ENCODE data around the gene OARD1. TPM values are rescaled to one million over a fixed set of nuclear protein-coding genes. Genes with fewer than 3 reads are reported as not detected.
"Not testable (repeated sequence)": the region's sequence is repeated elsewhere in the genome, so short reads cannot be mapped to it uniquely, and the experiment has no call there.

OARD1 gene
- total RNA-seq, 1 donor from 2014 or later = 15.4 TPM

DNA sequence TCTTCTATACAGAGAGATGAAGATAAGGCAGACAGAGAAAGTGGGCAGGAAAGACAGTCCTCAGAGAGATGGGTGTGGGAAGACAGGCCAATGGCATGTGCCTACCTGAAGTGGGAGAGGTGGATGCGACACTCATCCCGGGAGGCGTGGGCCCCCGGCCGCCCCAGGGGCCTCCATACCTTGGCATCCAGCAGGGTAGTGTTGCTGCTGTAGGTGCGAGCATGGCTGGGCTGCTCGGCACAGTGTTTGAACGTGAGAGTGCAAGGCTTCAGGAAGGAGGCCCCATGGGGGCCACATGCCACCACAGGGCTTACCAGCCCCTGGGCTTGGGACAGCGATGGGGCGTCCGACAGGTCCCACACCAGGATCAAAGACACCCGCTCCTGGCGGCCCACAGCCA, 38.4 kb downstream of the OARD1 start:
- intact Hi-C loops (cut with DNase I) = no loop called here
- peak; percentile 54 for DNase-seq (ENCODE audit: low spot score)

DNA sequence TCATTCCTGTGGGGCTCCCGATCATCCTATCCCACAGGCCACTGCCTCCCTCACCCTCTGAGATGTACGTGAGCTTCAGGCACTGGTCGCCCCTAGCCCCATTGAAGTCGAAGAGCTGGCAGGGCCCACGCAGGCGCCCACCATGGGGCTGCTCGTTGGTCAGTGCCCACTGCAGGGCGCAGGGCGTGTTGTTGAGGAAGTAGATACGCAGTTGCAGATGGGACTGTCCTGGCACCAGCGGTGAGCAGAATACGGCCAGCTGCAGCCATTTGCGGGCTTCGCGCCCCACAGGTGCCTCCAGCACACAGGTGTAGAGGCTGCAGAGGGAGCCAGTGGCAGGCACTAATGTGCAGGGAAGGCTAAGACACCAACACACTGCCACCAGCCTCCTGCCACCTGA, 39.3 kb downstream of the OARD1 start:
- intact Hi-C loops (cut with DNase I) = no loop called here
- peak; percentile 49 for DNase-seq (ENCODE audit: low spot score)

GRCh38 chr6:41028561-41029412, 43.4 kb downstream of the OARD1 start:
- DNase-seq (ENCODE audit: low spot score) = no peak
- intact Hi-C loops (cut with DNase I) = loop anchor here (2.0 to 5.0 kb wide), 2 partner anchors 42 to 441 kb away; partner anchors contain the start of gene LRFN2

- intact Hi-C loops (cut with DNase I) = loop anchor here (2.0 to 5.0 kb wide), 3 partner anchors 43 to 441 kb away; partner anchors contain the start of gene LRFN2
- peak; percentile 95 for DNase-seq (ENCODE audit: low spot score)
Measured at GRCh38 chr6:41027799-41028560, 44.2 kb downstream of the OARD1 start.

DNA sequence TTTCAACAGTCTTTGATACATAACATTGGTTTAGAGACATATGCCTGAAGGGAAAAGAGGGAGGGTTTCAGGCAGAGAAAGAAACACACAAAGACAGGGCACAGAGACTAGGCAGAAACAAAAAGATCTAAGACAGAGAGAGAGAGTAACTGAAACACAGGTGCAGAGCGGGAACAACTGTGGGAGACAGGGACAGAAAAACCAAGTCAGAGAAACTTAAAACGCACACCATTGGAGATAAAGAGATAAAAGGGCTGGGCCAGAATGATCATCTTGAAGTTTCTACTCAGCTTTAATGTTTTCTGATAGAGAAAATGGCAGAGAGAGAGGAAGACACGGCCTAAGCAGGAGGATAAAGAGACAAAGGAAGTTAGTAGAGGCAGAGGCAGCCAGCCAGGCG, 44.9 kb downstream of the OARD1 start:
- intact Hi-C loops (cut with DNase I) = loop anchor here (2.0 to 5.0 kb wide), 2 partner anchors 132 to 440 kb away; partner anchors contain the start of gene LRFN2
- no peak for DNase-seq (ENCODE audit: low spot score)

DNA sequence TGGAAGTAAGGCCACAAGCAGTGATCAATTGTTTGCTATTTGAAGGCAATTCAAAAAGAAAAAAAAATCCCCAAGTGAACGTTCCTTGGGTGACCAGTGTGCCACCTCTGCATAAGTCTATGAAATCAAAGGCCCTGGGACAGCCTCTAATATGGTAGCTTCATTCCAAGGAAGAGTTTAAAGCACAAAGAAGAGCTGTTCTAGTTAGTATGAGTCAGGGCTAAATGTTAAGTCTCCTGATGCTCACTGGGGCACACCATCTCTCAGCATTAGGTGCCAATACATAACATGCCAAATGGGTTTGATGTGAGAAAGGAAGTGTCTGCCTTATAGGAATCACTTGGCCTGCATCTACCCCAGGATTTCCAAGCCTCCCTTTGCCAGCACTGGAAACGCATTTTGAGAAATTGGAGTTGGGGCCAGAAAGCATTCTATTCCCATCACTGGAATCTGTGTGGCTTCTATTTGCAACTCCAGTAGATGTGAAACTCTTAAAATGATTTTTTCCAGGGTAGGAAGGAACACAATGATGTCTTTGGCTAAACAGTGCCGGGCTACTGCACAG, 46.1 kb downstream of the OARD1 start:
- intact Hi-C loops (cut with DNase I) = loop anchor here (1.0 to 5.0 kb wide), 3 partner anchors 93 to 439 kb away; partner anchors contain the start of gene LRFN2
- DNase-seq (ENCODE audit: low spot score) = no peak

- intact Hi-C loops (cut with DNase I) = no loop called here
- no peak for DNase-seq (ENCODE audit: low spot score)
Measured at GRCh38 chr6:41023114-41023513, 49.0 kb downstream of the OARD1 start.

DNA sequence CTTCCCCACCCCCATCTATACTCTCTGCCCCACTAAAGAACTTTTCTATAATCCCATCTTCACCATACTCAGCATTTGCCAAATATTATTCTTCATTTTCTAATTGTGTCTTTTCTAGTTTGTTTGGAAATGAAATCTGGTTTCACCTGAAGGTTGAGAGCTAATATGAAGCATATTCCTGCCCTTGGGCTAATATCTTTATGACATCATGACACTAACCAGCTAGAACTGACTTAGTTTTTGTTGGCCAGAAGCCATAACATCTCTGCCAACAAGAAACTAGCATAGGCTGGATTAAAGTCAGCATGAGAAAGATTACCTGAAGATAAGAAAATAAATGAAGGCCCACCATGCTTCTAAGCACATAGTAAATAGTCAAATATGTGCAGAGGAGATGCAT, 49.9 kb downstream of the OARD1 start:
- DNase-seq (ENCODE audit: low spot score) = no peak
- intact Hi-C loops (cut with DNase I) = no loop called here

- intact Hi-C loops (cut with DNase I) = no loop called here
- no peak for DNase-seq (ENCODE audit: low spot score)
Measured at GRCh38 chr6:41021832-41022231, 50.3 kb downstream of the OARD1 start.

DNA sequence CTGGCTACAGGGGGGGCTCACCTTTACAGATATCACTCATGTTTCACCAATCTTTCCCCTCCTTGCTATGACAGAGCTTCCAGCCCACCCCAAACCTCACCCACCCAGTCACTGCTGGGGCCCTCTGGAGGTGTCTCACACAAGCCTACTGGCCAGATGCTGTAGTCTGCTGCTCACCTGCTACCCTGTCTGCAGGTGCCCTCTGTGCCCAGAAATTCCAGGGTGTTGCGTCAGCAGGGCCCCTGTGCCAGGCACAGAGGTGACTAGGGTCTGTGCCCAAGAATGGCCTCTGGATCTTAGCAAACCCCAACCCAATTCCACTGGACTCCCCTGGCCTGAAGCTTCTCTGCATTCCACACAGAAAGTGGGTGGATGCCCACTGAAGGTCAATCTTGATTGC, 54.5 kb downstream of the OARD1 start:
- no peak for DNase-seq (ENCODE audit: low spot score)
- intact Hi-C loops (cut with DNase I) = no loop called here

GRCh38 chr6:41015860-41016259, 56.3 kb downstream of the OARD1 start:
- intact Hi-C loops (cut with DNase I); DNase-seq (ENCODE audit: low spot score): not testable (repeated sequence)

GRCh38 chr6:41014780-41015179, 57.4 kb downstream of the OARD1 start:
- no peak for DNase-seq (ENCODE audit: low spot score)
- intact Hi-C loops (cut with DNase I) = no loop called here

Other genes starting within 250 kb of the OARD1 start
- gene UNC5CL, start 33.1 kb downstream of the OARD1 start, total RNA-seq = 1.0 TPM
- not detected for gene TSPO2, start 29.9 kb downstream of the OARD1 start, total RNA-seq
- gene APOBEC2, start 19.2 kb downstream of the OARD1 start, total RNA-seq = 174 TPM
- gene NFYA, start 618 bp upstream of the OARD1 start, total RNA-seq = 12.9 TPM
- gene TREML1, start 82.0 kb upstream of the OARD1 start, total RNA-seq = not detected
- gene TREM2, start 90.8 kb upstream of the OARD1 start, total RNA-seq = 1.1 TPM
- gene TREML2, start 128.8 kb upstream of the OARD1 start, total RNA-seq = 0.22 TPM
- gene TREML4, start 156.0 kb upstream of the OARD1 start, total RNA-seq = not detected
- gene TREM1, start 214.3 kb upstream of the OARD1 start, total RNA-seq = 2.6 TPM